Mucosa of stomach (tissue), 1 donor: ENCODE measurements around the gene S100A16.

Experiments used
- H3K27me3 ChIP-seq: one replicate; pipeline ENCODE4 v1.7.0; 2013; ENCODE audit warnings: mild to moderate bottlenecking, low read length; ENCODE audit not compliant: control insufficient read depth, insufficient read depth
- H3K36me3 ChIP-seq: one replicate; pipeline ENCODE4 v1.7.0; 2013; ENCODE audit warnings: low read length; ENCODE audit not compliant: control insufficient read depth, insufficient read depth
- H3K4me1 ChIP-seq: one replicate; pipeline ENCODE4 v1.7.0; 2013; ENCODE audit warnings: mild to moderate bottlenecking, low read length; ENCODE audit not compliant: control insufficient read depth, insufficient read depth
- H3K4me3 ChIP-seq: one replicate; pipeline ENCODE4 v1.7.0; 2013; ENCODE audit warnings: low read length
- H3K9ac ChIP-seq: one replicate; pipeline ENCODE4 v1.7.0; 2013; ENCODE audit warnings: mild to moderate bottlenecking, low read length, moderate library complexity
- H3K9me3 ChIP-seq: one replicate; pipeline ENCODE4 v1.7.0; 2013; ENCODE audit warnings: mild to moderate bottlenecking, low read length, moderate library complexity; ENCODE audit not compliant: control insufficient read depth
- donor health status: Pancreatic carcinoma.

S100A16 gene

GRCh38 chr1:153633754-153634665 lies 21.1 kb upstream of the S100A16 start, which contains the start of gene CHTOP:
CHTOP (plus strand) TSS chr1:153634066; CDS start chr1:153636589, 2,523 bp downstream.
- Histone ChIP-seq H3K36me3 (peaks cover 7% of the 10 kb centered on the region), H3K9me3 (no peaks in the 10 kb centered on the region), H3K4me1 (peaks cover 47% of the 10 kb centered on the region), H3K4me3 (peak within 1 kb of the TSS; percentile 91), H3K27me3 (no peaks in the 10 kb centered on the region), H3K9ac (peak within 1 kb of the TSS; percentile 99)

- Histone ChIP-seq H3K4me3 (peak overlapping the region; percentile 50), H3K4me1 (peaks cover 46% of the 10 kb centered on the region), H3K36me3 (peaks cover 7% of the 10 kb centered on the region), H3K9ac (peak overlapping the region; percentile 99), H3K27me3 (no peaks in the 10 kb centered on the region), H3K9me3 (no peaks in the 10 kb centered on the region)
Measured at GRCh38 chr1:153633161-153633753, 20.3 kb upstream of the S100A16 start.

GRCh38 chr1:153631047-153632022 lies 18.4 kb upstream of the S100A16 start:
- Histone ChIP-seq H3K4me1 (peaks cover 46% of the 10 kb centered on the region), H3K27me3 (no peaks in the 10 kb centered on the region), H3K4me3 (no peak overlapping the region), H3K9ac (no peak overlapping the region), H3K9me3 (no peaks in the 10 kb centered on the region), H3K36me3 (no peaks in the 10 kb centered on the region)

- Histone ChIP-seq H3K27me3 (no peaks in the 10 kb centered on the region), H3K9me3 (no peaks in the 10 kb centered on the region), H3K4me3 (no peak overlapping the region), H3K9ac (no peak overlapping the region), H3K36me3 (no peaks in the 10 kb centered on the region), H3K4me1 (peaks cover 41% of the 10 kb centered on the region)
Measured at GRCh38 chr1:153630384-153630783, 17.4 kb upstream of the S100A16 start.

GRCh38 chr1:153629971-153630370 lies 17.0 kb upstream of the S100A16 start:
- Histone ChIP-seq H3K4me3 (no peak overlapping the region), H3K27me3 (no peaks in the 10 kb centered on the region), H3K9ac (no peak overlapping the region), H3K4me1 (peaks cover 40% of the 10 kb centered on the region), H3K9me3 (no peaks in the 10 kb centered on the region), H3K36me3 (no peaks in the 10 kb centered on the region)

GRCh38 chr1:153629343-153629665 lies 16.4 kb upstream of the S100A16 start:
- Histone ChIP-seq H3K36me3 (no peaks in the 10 kb centered on the region), H3K9me3 (no peaks in the 10 kb centered on the region), H3K9ac (no peak overlapping the region), H3K27me3 (no peaks in the 10 kb centered on the region), H3K4me3 (no peak overlapping the region), H3K4me1 (peaks cover 40% of the 10 kb centered on the region)

- no peak overlapping the region for H3K4me3 ChIP-seq
- H3K9ac ChIP-seq, result no peak overlapping the region
- peaks cover 40% of the 10 kb centered on the region for H3K4me1 ChIP-seq
Measured at GRCh38 chr1:153628638-153629342, 15.9 kb upstream of the S100A16 start.

GRCh38 chr1:153627715-153628626 lies 15.0 kb upstream of the S100A16 start, which contains the start of gene S100A1:
S100A1 (plus strand) TSS chr1:153628434; CDS start chr1:153630522, 2,088 bp downstream.
- no peaks in the 10 kb centered on the region for H3K9me3 ChIP-seq
- H3K4me1 ChIP-seq, result peaks cover 35% of the 10 kb centered on the region
- no peaks in the 10 kb centered on the region for H3K27me3 ChIP-seq
- H3K9ac ChIP-seq, result peak within 1 kb of the TSS; percentile 88
- H3K4me3 ChIP-seq, result peak within 1 kb of the TSS; percentile 38
- H3K36me3 ChIP-seq, result no peaks in the 10 kb centered on the region

More at GRCh38 chr1:153628638-153629342, 15.9 kb upstream of the S100A16 start:
- no peaks in the 10 kb centered on the region for H3K36me3 ChIP-seq
- no peaks in the 10 kb centered on the region for H3K27me3 ChIP-seq
- no peaks in the 10 kb centered on the region for H3K9me3 ChIP-seq

- no peaks in the 10 kb centered on the region for H3K36me3 ChIP-seq
- peak within 1 kb of the TSS; percentile 38 for H3K4me3 ChIP-seq
- H3K27me3 ChIP-seq, result no peaks in the 10 kb centered on the region
- peaks cover 32% of the 10 kb centered on the region for H3K4me1 ChIP-seq
- no peaks in the 10 kb centered on the region for H3K9me3 ChIP-seq
- H3K9ac ChIP-seq, result peak within 1 kb of the TSS; percentile 88
Measured at GRCh38 chr1:153626904-153627714, 14.2 kb upstream of the S100A16 start, which contains the start of gene S100A13. S100A13 (minus strand) TSS chr1:153627505; CDS start chr1:153626472, 1,033 bp downstream.

- Histone ChIP-seq H3K4me1 (peaks cover 30% of the 10 kb centered on the region), H3K9ac (peak overlapping the region; percentile 88), H3K9me3 (no peaks in the 10 kb centered on the region), H3K4me3 (peak overlapping the region; percentile 38), H3K27me3 (no peaks in the 10 kb centered on the region), H3K36me3 (no peaks in the 10 kb centered on the region)
Measured at GRCh38 chr1:153626477-153626903, 13.6 kb upstream of the S100A16 start.
